Measurements from ENCODE around the gene HOXA2. TPM values are rescaled to one million over a fixed set of nuclear protein-coding genes. Genes with fewer than 3 reads are reported as not detected.

The HOXA2 gene
- total RNA-seq, 1 donor from 2014 or later = 0.14 TPM

DNA sequence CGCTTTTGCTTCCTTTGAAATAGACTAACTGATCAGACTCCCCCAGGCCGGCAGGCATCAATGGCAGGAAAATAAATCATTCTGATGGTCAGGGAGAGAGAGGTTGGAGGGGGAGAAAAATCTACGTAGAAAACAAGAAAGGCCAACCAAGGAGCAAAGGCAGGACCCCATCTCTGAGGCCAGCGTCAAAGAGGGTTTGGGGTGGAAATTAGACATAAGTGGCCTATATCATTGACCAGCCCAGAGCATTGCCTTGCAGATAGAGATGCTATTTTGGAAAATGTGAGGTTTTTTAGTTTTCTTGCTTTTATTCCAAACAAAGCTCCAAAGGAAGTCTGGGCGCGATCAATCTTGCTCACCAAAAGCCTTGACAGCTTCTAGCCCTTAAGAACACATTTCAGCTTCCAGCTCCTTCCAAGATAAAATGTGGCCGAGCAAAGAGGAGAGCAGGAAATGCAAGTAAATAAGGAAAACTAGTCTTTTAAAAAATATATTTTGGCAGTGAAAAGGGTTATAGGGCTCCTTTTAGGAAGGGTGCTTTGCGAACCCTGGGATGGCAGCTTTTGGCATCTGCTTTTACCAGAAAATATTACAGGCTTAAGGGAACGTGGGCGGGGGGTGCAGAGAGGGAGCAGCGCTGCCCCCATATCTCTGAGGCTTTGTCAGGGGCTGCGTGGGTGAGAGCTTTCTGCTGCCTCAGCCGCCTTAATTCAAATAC is 2.0 kb upstream of the HOXA2 start:
- intact Hi-C loops (cut with DNase I) = no loop called here
- ATAC-seq = no peak
- DNase-seq (ENCODE audit: missing footprints) = no peak

DNA sequence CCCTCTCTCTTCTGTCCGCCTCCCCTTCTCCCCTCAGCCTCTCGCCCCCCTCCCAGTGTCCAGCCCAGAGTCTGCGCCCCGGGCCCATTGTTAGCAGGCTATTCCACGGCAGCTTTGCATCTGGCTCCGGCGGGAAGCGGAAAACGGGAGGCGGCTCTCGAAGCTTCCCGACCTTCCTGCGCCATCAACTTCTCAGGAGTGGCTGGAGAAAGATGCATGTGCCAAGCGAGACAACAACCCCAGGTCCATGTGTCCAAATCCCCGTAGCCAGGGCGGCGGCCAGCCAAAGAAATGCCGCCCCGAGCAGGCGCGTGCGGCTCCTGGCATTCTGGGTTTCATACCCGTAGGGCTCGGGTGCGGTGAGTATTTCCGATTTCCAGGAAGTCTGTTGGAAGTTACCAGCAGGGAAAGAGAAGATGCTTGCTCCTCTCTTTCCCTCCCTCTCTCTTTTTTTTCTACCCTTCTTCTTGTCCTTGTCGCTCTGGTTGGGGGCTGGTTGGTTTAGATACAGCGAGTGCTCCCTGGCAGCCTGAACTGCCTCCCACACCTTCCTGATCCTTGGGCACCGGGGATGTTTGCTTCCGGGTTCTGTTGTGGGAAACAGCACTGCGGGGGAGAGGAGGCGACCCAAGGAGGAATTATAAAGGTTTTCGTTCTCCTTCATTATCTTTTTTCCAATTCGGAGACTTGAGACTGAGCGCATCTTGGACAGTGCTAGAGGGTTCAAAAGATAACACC is 1.2 kb upstream of the HOXA2 start:
- no peak for DNase-seq (ENCODE audit: missing footprints)
- ATAC-seq = no peak
- intact Hi-C loops (cut with DNase I) = no loop called here

DNA sequence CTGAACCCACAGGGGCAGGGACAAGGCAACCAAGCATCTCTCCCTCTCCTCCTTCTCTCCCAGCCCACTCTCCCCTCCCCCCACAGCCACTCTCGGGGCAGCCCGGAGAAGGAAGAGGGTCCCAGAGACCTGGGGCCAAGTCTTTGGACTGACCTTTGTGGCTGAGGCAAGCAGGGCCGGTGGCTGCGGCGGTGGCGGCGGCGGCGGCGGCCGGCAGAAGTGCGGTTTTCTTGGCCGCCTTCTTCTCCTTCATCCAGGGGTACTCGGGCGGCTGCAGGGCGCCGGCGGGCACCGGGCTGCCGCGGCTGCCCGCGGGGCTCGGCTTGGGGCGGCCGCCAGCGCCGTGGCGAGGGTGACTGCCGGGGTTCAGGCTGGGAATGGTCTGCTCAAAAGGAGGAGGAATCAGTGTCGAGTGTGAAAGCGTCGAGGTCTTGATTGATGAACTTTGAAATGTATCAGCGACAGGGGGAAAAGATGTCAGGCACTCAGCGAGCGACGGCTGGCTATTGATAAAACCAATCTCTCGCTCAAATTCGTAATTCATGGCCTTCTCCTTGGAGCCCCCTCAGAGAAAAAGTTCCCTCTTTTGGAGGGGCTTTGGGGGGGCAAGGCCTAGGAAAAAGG is 414 bp downstream of the HOXA2 start:
- intact Hi-C loops (cut with DNase I) = no loop called here
- DNase-seq (ENCODE audit: missing footprints) (no peak), ATAC-seq (no peak)

DNA sequence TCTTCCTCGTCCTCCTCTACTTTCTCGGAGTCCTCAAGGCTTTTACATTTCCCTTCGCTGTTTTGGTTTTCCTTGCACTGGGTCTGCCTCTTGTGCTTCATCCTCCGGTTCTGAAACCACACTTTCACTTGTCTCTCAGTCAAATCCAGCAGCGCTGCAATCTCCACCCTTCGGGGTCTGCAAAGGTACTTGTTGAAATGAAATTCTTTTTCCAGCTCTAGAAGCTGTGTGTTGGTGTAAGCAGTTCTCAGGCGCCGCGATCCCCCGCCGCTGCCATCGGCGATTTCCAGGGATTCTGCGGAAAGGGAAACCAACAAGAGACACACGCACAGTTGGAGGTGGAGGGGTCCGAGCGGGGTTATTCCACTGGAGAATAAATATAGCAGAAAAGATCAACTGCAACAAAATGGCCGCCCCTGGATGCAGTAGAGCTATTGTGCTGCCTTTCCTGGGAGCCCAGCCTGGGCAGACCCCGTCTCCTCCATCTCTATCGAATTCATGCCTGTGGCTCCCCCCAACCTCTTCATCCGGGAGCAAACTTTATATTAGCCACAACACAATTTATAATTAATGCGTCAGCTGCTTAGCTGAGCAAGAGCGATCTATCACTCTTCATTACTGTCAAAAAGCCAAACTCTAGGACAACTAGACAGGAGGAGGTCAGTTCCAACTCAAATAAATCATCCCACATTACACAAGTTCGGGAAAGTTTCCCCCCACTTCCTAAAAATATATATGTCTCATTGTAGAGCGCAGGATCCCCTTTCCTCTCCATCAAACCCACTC is 1.1 kb downstream of the HOXA2 start:
- intact Hi-C loops (cut with DNase I) = no loop called here
- ATAC-seq (no peak), DNase-seq (ENCODE audit: missing footprints) (no peak)

DNA sequence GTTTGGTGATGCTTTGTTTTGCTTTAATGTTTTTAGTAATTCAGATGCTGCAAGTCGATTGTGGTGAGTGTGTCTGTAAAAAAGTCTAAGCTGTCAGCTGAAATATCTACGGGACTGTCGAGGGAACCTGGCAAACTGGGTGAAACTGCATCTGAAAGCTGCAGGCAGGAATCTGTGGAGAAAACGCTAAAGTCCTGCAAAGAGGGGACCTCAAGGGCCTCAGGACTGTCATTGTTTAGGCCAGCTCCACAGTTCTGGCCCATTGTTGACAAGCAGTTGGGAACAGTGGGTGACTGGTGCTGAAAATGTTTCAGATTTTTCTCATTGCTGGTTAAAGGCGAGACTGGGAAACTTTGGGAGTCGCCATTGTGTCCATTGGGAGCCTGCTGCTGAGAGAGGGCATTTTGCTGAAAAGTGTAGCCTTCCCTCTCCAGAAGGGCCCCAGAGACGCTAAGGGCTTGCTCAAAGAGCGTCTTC is 1.8 kb downstream of the HOXA2 start:
- intact Hi-C loops (cut with DNase I) = no loop called here
- DNase-seq (ENCODE audit: missing footprints) = no peak
- ATAC-seq = no peak

DNA sequence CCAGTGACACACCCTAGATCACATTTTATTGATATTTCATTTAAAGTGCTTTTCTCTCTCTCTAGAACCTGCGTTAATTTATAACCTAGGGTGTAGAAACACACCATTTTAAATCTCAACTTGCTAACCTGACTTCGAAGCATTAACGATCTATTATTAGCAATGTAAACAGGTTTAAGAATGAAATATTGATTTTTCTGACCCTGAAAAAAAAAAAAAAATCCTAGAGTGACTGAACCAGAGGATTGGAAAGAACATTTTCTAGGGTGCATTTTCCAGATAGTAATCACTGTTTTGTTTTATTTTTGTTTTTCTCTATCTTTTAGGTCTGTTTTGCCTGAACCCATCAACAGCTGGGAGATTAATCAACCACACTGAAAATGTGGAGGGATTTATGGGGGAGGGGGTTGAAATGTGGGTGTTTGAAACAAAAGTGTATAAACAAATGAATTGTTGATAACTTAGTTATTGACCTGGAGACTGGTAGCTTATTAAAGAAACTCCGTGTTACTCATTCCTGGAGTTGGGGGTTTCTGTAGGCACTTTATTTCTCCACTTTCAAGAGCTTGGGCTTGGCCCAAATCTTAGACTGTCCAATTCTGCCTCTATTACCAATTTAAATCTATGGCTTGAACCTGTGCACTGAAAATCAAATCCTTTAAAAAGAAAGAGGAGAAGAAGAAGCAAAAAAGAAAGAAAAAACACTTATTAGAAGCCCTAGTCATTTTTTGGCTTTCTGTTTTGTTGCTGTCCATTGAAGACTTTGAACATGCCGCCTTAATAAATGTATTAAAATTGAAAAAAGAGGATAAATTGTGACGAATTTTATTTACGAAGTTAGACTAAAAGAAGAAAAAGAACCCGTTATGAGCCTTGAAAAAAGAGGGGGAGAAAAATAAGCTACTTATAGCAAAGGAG is 2.8 kb downstream of the HOXA2 start:
- intact Hi-C loops (cut with DNase I) = no loop called here
- ATAC-seq = no peak
- DNase-seq (ENCODE audit: missing footprints) = no peak

DNA sequence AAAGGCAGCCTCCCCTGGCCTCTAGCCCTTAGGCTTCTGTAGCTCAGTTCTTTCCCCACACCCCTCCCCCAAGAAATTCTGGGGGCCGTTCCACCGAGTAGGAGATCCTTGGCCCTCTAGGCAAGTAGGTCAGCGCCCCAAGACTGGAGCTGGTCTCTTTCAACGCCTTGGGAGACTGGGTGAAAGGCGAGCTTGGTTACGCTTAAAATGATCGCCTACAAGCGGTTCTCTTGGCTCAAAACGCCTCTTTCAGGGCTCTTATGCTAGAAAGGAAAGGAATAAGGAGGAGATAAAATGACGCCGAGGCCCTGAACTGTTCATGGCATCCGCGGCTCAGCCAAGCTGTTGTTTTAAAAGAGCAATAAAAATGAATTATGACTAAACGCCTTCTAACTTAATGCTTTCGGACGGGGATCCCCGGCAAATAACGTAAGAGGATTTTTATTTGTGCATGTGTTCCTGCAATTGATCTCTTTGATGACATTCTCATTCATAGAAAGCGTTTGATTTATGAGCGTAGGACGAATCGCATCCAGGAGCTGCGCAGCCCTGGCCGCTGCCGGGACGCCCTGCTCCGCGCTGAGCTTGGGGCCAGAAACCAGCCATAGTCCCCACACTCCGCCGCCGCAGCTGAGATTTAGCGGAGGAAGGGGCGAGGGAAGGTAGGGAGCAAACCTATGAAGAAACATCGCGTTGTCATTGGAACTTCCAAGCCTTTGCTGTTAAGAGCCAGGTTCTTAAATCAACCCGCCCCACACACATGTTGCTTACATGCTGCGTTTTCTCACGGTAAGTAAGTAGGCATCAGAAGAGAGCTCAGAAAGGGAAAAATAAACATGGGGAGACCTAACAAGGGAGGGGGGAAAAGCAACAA is 3.7 kb downstream of the HOXA2 start:
- intact Hi-C loops (cut with DNase I) = no loop called here
- ATAC-seq (no peak), DNase-seq (ENCODE audit: missing footprints) (no peak)

DNA sequence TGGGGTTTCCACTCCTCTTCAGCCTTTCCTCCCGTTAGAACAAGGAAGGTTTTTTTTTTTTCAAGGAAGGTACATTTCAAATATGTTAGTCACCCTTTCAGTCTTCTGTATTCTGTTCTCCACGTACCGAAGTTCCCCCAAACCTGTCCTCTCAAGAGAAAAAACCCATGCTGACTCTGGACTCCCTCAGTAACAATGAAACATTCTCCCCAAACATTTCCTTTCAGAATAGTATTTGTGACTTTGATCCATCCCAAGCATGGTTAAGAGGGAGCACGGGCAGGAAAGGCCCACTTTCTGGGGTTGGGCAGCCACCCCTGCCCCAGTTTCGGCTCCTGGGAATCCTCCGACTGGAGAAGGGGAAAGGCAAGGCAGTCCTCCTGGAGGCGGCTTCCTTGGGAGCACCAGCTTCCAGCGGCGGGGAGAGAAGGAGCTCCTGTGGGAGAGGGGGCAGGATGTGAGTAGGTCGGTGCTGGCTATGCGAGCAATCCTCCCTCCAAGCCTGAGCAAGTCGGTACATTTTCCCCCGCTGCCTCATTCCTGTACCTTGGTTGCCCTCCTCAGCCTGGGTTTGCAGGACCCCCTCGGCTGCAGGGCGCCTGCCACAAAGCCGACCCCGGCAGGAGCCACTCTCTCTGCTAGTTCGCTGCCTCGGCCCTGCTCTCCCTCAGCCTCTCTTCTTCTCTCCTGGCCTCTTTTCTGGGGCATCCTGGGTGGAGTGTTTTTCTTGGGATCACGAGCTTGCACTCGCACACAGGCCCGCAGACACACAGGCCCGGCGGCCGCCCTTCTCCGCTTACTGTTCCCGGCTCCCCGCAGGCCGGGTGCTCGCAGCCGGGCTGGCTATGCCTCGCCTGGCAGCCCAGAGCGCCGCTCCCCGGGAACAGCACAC is 4.6 kb downstream of the HOXA2 start:
- ATAC-seq = no peak
- intact Hi-C loops (cut with DNase I) = no loop called here
- no peak for DNase-seq (ENCODE audit: missing footprints)

DNA sequence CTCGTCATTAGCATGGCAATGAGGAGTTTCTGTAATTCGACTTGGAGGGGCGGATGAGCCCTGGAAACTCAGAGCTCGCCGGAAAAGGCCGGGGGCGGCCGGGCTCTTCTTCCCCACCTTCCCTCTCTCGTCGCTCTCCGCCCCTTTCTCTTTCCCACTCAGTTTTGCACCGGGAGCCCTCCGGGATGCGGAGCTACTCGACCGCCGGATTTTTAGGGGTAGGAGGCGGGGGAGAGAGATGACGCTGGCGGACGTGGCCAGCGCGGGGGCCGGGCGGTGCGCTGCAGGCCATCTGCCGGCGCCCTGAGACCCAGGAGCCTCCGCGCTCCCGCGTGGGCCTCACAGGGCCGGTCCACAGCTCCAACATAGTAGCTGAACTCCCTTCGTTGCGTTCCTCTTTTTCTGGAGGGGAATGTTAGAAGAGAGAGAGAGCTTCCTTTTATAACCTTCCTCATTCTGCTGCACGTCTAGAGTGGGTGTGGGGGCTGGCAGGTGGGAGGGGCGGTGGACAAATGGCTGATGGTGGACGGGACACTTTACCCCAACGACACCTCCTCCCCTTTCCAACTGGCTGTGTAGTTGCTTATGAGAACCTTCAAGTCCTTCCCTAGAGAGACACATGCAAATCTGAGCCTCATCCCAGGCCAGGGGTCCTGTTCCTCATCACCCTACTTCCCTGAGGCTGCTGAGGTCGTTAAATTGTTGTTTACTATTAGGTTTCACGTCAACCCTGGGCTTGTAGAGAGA is 5.5 kb downstream of the HOXA2 start:
- intact Hi-C loops (cut with DNase I) = no loop called here
- peak; percentile 80 for DNase-seq (ENCODE audit: missing footprints)
- peak; percentile 29 for ATAC-seq

DNA sequence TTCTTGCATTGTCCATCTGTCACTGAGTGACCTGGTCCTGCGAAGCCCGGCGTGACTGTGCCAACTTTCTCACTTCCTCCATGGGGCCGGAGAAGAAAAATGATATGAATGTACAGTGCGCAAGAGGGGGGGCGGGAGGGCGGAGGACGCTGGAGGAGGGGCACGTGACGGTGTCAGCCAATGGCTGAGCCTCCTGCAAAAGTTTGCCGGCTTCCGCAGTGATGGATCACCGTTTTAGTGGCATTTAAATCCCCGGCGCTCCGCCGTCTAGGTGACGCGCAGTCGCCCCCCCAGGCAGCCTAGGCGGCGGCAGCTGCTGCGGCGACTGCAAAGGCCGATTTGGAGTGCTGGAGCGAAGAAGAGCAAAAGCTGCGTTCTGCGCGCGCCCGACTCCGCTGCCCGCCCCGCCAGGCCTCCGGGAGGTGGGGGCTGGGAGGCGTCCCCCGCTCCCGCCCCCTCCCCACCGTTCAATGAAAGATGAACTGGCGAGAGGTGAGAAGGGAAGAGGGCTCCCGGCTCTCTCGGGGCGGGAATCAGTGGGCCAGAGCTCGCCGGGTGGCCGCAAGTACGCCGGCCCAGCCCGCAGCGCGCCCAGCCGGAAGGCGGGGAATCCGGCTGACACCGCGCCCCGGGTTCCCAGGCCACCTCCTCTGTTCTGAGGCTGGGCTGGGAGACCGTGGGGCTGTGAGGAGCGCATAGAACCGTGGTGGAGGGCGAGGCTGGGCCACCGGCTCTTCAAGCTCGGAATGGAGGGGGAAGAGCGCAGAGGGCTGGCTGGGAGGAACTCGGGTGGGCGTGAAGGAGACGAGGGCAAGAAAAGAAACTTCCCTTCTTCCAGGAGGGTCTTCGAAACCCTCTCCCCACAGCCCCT is 6.4 kb downstream of the HOXA2 start, which contains the start of gene HOXA1:
HOXA1 (minus strand) TSS at position 104 of the 871 bp plus-strand sequence; CDS start at position 16, 88 bp downstream.
- ATAC-seq = peak; percentile 62
- peak; percentile 82 for DNase-seq (ENCODE audit: missing footprints)
- intact Hi-C loops (cut with DNase I) = no loop called here

DNA sequence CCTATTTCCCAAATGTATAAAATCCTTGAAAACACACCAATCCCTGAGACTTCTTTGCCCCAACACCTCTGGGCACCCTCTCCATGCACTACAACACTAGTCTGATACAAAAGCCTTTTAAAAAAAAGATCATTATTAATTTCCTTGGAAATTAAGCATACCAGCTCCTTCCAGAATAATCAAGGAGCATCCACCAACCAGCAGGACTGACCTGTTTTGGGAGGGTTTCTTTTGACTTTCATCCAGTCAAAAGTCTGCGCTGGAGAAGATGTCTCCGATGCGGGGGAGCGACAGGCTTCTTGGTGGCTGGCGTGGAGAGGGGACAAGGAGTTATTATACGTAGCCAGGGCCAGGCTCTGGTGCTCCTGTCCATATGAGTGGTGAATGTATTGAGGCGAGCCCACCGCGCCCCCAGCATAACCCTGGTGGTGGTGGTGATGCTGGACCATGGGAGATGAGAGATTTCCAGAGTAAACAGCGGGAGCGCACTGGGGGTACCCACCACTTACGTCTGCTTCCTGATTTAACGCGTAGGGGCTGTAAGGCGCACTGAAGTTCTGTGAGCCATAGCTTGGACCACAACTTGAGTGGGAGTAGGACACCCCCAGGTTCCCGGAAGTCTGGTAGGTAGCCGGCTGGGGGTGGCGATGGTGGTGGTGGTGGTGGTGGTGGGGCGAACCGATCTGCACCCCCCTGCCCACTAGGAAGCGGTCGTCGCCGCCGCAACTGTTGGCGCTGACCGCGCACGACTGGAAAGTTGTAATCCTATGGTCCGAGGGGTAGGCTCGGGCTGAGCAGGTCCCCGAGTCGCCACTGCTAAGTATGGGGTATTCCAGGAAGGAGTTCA is 7.2 kb downstream of the HOXA2 start:
- intact Hi-C loops (cut with DNase I) = no loop called here
- no peak for ATAC-seq
- no peak for DNase-seq (ENCODE audit: missing footprints)

DNA sequence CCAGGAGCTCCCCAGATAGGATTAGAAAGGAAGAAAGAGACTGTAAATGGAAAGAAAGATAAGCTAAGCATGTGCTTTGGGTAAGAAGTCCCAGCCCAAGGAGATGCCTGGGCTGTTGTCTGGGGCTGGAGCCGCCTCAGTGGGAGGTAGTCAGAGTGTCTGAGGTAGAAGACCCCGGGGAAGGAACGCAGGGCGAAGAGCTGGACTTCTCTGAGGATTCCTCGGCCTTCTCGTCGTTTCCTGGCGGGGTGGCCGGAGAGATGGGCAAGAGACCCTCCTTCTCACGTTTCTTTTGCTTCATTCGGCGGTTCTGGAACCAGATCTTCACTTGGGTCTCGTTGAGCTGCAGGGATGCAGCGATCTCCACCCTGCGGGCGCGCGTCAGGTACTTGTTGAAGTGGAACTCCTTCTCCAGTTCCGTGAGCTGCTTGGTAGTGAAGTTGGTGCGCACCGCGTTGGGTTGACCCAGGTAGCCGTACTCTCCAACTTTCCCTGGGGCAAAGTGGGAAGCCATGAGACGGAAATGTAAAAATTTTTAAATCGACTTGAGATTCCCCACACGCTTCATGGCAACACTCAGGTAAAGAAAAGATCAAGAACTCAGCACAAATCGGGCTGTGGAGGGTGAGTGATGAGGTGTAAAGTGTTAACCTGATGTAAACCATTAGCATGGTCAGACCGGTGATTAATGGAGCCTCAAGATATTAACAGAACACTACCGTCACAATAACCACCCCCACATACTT is 8.0 kb downstream of the HOXA2 start:
- intact Hi-C loops (cut with DNase I) = no loop called here
- ATAC-seq (no peak), DNase-seq (ENCODE audit: missing footprints) (no peak)

Measured in Right ventricle myocardium inferior (tissue), 1 donor.